ENCODE measurements around the gene PALMD. TPM values are rescaled to one million over a fixed set of nuclear protein-coding genes. Genes with fewer than 3 reads are reported as not detected.

PALMD gene
- total and polyA plus RNA-seq, 2 experiments from 2014 or later: 0.63 to 0.94 TPM

DNA sequence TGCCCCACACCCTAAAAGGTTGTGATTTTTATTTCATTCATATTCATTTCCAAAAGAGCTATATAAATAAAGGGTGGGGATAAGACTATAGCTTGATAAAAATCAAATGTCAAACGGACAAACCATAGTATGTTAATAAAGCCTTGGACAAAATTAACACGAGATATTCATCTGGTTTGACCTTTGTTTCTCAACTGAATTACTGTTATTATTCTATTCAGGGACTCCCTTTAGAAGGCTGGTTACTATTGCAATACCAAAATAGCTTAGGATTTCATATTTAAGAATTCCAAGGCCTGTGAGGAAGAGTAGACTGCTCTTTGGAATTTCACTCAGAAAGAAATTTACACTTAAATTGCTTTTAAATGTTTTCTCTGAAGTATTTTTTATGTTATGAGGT is 10.2 kb upstream of the PALMD start:
- no peaks in the 10 kb centered on the region for H3K27me3 ChIP-seq
- TF ChIP-seq, protein P1, sequence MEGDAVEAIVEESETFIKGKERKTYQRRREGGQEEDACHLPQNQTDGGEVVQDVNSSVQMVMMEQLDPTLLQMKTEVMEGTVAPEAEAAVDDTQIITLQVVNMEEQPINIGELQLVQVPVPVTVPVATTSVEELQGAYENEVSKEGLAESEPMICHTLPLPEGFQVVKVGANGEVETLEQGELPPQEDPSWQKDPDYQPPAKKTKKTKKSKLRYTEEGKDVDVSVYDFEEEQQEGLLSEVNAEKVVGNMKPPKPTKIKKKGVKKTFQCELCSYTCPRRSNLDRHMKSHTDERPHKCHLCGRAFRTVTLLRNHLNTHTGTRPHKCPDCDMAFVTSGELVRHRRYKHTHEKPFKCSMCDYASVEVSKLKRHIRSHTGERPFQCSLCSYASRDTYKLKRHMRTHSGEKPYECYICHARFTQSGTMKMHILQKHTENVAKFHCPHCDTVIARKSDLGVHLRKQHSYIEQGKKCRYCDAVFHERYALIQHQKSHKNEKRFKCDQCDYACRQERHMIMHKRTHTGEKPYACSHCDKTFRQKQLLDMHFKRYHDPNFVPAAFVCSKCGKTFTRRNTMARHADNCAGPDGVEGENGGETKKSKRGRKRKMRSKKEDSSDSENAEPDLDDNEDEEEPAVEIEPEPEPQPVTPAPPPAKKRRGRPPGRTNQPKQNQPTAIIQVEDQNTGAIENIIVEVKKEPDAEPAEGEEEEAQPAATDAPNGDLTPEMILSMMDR (IDR thresholded peaks at IDR 0.05; ENCODE audit: low read depth, low read length): no peak
- DNase-seq (ENCODE audit: low read depth in 1 of 2, low spot score in 1 of 2): no peak
- H3K9me3 ChIP-seq (ENCODE audit: low read depth): no peaks in the 10 kb centered on the region
- H3K36me3 ChIP-seq: no peaks in the 10 kb centered on the region
- H3K4me1 ChIP-seq (ENCODE audit: low read depth): peaks cover 6% of the 10 kb centered on the region
- H3K27ac ChIP-seq: no peak overlapping the region
- no peak overlapping the region for H3K4me3 ChIP-seq

DNA sequence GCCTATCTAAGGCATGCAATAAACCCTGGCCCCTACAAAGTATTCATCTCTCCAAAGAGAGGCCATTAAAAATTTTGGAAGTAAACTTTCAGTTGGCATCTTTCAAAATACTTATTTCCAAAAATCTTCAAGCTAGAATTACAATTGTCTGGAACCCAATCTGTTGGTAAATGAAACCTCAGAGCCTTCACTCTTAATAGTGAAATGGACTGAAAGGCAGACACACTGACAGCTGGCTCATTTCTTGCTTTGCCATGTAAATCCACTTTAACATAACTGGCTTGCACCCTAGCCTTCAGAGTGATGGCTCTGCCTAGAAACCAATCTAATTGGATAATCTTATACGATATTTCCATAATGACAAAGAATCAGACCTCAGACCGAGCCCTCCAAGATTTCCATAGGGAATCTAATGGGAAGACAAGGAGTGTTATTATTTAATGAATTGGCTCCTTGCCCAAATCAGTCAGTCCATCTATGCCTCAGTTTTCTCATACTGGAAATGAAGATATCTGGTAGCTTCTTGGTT is 9.2 kb upstream of the PALMD start:
- Histone ChIP-seq H3K27me3 (no peaks in the 10 kb centered on the region), H3K27ac (no peak overlapping the region), H3K36me3 (no peaks in the 10 kb centered on the region), H3K9me3 (ENCODE audit: low read depth) (no peaks in the 10 kb centered on the region), H3K4me1 (ENCODE audit: low read depth) (peaks cover 6% of the 10 kb centered on the region), H3K4me3 (no peak overlapping the region)
- DNase-seq (ENCODE audit: low read depth in 1 of 2, low spot score in 1 of 2): no peak
- TF ChIP-seq, protein P1 (IDR thresholded peaks at IDR 0.05; ENCODE audit: low read depth, low read length): no peak

DNA sequence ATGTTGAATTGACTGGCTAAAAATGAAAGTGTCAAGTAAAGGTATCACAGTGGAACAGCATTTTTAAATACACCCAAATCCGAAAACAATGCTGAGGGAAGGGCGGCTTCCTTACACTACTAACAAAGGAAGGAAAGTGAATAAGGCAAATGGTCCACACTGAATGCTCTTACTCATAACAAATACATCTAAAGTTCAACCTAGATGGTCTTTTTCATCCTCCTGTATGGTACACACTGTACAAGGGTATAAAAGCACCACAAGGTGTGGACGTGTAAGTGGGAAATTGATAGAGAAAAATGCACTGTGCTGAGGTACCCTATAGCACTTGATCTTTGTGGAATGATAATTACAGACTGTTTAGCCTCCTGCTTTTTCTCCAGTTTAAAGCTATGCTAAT is 7.1 kb upstream of the PALMD start:
- H3K9me3 ChIP-seq (ENCODE audit: low read depth): no peaks in the 10 kb centered on the region
- no peak overlapping the region for H3K4me3 ChIP-seq
- no peak for DNase-seq (ENCODE audit: low read depth in 1 of 2, low spot score in 1 of 2)
- no peaks in the 10 kb centered on the region for H3K27me3 ChIP-seq
- no peak overlapping the region for H3K27ac ChIP-seq
- H3K4me1 ChIP-seq (ENCODE audit: low read depth): peaks cover 6% of the 10 kb centered on the region
- H3K36me3 ChIP-seq: no peaks in the 10 kb centered on the region
- TF ChIP-seq, protein P1 (IDR thresholded peaks at IDR 0.05; ENCODE audit: low read depth, low read length): no peak

DNA sequence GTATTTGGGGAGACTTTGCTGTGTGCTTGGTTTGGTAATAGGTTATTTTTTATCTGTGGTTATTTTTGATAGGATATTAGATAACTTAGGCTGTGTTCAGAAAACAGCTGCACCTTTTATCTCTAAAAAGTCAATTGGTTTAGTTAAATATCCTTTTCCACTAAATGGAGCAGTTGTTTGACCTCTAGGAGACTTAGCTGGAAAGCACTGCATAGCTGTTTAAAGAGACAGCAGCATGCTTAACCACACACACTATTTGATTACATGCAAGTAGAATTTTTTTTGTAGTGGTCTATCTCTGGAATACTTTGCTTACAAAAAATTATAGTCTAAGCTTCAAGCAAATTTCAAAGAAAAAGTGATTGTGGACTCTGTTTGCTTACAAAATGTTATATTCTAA is 6.5 kb upstream of the PALMD start:
- no peak overlapping the region for H3K27ac ChIP-seq
- no peaks in the 10 kb centered on the region for H3K9me3 ChIP-seq (ENCODE audit: low read depth)
- no peak overlapping the region for H3K4me3 ChIP-seq
- H3K36me3 ChIP-seq: no peaks in the 10 kb centered on the region
- H3K27me3 ChIP-seq: no peaks in the 10 kb centered on the region
- no peak for DNase-seq (ENCODE audit: low read depth in 1 of 2, low spot score in 1 of 2)
- TF ChIP-seq, protein P1 (IDR thresholded peaks at IDR 0.05; ENCODE audit: low read depth, low read length): no peak
- H3K4me1 ChIP-seq (ENCODE audit: low read depth): peaks cover 6% of the 10 kb centered on the region

DNA sequence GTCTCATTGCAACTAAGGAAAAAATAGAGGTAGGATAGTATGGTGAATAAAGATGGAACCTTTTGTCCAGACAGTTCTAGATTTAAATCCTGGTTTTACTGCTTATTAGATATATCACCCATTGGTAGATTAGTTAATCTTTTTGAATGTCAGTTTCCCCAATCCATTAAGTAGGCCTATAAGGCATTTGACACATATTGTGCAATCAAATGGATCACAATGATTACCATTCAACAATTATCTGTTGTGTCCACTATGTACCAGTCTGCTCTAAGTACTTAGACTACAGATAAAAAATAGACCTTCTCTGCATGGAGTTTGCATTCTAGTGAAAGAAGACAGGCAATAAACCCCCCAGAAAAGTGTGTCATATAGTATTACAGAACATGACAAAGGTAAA is 6.0 kb upstream of the PALMD start:
- H3K4me3 ChIP-seq: no peak overlapping the region
- no peaks in the 10 kb centered on the region for H3K27me3 ChIP-seq
- TF ChIP-seq, protein P1 (IDR thresholded peaks at IDR 0.05; ENCODE audit: low read depth, low read length): no peak
- no peaks in the 10 kb centered on the region for H3K9me3 ChIP-seq (ENCODE audit: low read depth)
- peaks cover 6% of the 10 kb centered on the region for H3K4me1 ChIP-seq (ENCODE audit: low read depth)
- no peak overlapping the region for H3K27ac ChIP-seq
- DNase-seq (ENCODE audit: low read depth in 1 of 2, low spot score in 1 of 2): no peak
- H3K36me3 ChIP-seq: no peaks in the 10 kb centered on the region

DNA sequence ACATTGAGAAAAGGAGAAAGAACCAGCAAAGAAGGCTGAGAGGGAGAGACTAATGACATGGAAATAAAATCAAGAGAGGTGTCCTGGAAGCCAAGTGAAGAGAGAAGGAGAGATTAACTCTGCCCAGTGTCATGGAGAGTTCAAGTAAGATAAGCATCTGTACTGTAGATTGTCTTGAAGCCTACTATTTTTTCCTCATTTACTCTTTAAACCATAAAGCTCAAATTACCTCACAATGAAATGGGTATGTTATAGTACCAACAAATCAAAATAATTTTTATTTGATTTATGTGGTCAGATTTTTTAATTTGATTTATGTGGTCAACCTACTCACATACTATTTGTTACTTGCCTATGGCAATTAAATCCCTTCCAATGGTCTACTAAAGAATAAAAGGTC is 5.2 kb upstream of the PALMD start:
- TF ChIP-seq, protein P1 (IDR thresholded peaks at IDR 0.05; ENCODE audit: low read depth, low read length): no peak
- H3K36me3 ChIP-seq: no peaks in the 10 kb centered on the region

More for the DNA sequence above, 5.2 kb upstream of the PALMD start:
- Histone ChIP-seq H3K4me1 (ENCODE audit: low read depth) (peaks cover 11% of the 10 kb centered on the region), H3K4me3 (no peak overlapping the region), H3K9me3 (ENCODE audit: low read depth) (no peaks in the 10 kb centered on the region), H3K27ac (no peak overlapping the region), H3K27me3 (no peaks in the 10 kb centered on the region)
- DNase-seq (ENCODE audit: low read depth in 1 of 2, low spot score in 1 of 2): no peak

Measured in cardiac muscle cell (in vitro differentiated cells and primary cell).